Smooth muscle cell of the brain vasculature (primary cell): Measurements from ENCODE around the gene DENND1A.

ENCODE experiments used
- DNase-seq: peaks from one replicate; pipeline ENCODE4 v3.0.0-alpha.2; 2012; ENCODE audit warnings: low read depth, low spot score

The DENND1A gene

DNA sequence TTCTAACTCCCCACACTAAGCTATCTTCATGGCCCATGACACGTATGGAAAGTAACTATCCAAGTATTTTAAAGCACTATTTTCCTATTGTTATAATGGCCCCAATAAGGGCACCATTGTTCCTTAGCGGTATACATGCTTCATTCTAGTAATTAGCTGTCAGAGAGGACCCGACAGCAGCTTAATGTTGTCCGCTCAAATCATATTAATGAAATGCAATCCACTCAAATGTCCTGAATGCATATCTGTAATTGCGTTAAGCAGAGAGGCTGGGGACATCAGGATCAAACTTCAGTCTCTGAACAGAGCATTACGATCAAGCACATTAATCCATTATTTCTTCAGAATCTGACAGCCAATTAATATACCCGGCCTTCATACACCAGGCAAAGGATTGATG lies 434.2 kb downstream of the DENND1A start:
- no peak for DNase-seq

DNA sequence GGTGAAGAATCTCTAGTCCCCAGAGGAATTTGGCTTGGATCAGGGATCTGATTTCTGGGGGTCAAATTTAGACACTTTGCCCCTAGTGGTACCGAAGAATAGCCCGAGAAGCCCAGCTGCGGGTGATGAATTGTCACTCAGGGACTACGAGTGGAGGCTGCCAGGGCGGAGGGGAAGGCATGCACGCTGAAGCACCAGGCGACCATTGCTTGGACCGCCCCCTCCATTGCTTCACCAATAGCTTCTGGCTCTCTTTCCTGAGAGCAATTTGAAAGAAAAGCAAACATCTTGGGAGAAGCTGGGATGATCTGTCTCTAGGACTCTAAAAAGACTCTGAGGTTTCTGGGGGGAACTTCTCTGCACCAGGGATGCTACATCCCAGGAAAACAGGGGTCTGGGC lies 436.3 kb downstream of the DENND1A start:
- DNase-seq = no peak

- no peak for DNase-seq
Measured at GRCh38 chr9:123490688-123491087, 439.2 kb downstream of the DENND1A start.

GRCh38 chr9:123488722-123489321 lies 441.1 kb downstream of the DENND1A start:
- no peak for DNase-seq

GRCh38 chr9:123487944-123488548 lies 441.9 kb downstream of the DENND1A start:
- no peak for DNase-seq

DNA sequence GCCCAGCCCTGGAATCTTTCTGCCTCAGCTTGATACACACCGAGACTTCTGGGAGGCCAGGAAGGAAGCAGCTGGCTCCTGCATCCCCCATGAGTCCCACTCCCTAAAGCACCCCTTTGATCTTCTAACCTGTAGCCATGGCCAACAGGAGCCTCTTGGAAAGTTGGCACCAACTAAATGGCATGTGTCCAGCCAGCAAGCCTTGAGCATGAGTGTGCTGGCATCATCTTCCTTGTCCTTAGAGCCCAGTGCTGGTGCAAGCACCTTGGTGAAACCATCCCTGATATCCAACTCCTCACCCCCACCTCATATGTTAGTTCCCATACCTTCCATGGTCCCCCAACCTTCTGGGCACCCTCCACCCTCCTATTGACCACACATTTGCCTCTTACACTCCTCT lies 443.5 kb downstream of the DENND1A start:
- DNase-seq = no peak

GRCh38 chr9:123485216-123485615 lies 444.7 kb downstream of the DENND1A start:
- no peak for DNase-seq

DNA sequence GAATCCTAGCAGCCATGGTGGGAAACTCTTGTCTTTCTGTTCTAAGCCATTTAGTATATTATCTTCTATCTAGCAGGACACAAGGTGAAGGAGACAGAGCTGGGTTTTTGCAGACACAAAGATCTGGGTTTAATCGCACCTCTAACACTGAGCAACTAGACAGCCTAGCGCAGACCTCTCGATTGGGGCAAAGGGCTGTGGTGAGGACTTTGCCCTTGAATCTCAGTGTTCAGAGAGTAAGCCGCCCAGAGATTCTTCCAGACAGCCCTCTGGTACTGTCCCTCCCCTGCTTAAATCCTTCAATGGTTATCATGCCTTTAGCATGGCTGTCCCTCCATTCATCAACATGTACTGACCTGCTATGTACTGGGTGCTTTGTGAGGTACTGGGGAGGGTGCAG lies 445.8 kb downstream of the DENND1A start:
- DNase-seq = no peak

- DNase-seq = no peak
Measured at GRCh38 chr9:123483191-123483803, 446.6 kb downstream of the DENND1A start.

GRCh38 chr9:123482295-123482968 lies 447.5 kb downstream of the DENND1A start:
- DNase-seq = no peak

DNA sequence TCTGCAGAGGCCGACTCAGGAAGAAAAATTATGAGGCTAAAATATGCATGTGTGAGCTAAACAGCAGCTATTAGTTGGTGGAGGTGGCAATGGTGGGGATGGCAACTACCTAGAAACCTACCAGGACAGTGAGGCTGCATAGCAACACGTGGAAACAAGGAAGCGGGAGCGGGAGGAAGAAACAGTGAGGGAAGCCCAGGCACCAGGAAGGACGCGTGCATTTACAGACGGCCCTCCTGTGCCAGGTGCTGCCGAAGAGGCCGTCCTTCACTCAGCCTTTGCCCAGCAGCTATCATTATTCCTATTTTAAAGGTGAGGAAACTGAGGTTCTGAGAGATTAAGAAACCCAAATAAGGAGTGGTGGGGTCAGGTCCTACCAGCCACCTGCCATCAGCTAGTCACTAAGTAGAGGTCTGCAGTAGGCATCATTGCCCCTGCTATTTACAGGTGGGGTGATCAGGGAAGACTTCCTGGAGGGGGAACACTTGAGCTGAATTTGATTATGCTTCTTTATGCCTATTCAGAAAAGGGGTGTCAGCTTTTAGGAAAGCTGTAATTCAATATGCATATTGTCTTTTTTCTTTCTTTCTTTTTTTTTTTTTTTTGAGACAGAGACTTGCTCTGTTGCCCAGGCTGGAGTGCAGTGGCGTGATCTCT lies 448.6 kb downstream of the DENND1A start:
- DNase-seq = no peak

DNA sequence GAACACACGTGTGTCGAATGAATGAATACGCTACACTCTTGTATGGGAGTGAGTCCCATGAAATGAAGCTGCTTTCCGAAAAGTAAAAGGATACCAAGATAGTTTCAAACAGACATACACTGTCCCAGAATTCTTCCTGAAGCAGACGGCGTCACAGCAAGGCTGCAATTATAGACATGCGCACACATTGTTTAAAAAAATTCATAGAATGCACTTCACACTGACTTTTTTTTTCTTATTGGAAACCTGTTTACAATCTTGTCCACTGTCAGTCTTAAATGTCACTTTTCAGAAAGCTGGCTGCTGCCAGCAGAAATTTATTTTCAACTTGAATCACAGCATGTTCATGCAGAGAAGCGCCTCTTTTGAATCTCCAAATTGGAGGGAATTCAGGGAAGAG lies 449.1 kb downstream of the DENND1A start:
- DNase-seq = no peak

GRCh38 chr9:123480096-123480495 lies 449.8 kb downstream of the DENND1A start:
- no peak for DNase-seq

DNA sequence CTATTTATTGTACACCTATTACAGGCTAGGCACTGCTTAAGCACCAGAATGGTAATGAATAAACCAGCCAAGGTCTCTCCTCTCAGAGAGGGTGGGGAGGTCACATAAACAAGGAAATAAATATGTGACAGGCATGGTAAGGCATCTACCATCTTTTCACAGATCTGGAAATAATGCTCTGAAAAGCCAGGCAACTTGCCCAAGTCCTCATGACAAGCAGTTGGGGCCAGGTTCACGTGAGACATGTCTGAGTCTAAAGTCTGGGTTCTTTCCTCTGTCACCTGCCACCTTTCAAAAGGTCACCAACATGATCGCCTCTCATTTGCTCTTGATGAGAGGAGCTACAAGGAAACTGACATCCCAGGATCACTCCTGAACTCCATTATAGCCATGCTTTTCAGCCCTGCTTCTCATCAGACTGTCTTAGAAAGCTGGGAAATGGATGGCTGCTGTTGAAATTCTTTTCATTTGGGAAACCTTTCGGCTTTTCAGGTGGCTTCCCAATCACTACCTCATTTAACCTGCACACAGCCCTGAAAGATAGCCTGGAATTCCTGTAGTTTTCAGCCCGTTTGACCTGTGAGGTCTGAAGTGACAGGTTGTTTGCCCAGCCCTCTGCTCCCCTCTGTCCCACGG lies 450.8 kb downstream of the DENND1A start:
- no peak for DNase-seq

- DNase-seq = no peak
Measured at GRCh38 chr9:123478160-123478559, 451.8 kb downstream of the DENND1A start.

GRCh38 chr9:123475407-123475806 lies 454.5 kb downstream of the DENND1A start:
- DNase-seq = no peak

GRCh38 chr9:123472862-123473614 lies 456.9 kb downstream of the DENND1A start:
- DNase-seq = no peak

DNA sequence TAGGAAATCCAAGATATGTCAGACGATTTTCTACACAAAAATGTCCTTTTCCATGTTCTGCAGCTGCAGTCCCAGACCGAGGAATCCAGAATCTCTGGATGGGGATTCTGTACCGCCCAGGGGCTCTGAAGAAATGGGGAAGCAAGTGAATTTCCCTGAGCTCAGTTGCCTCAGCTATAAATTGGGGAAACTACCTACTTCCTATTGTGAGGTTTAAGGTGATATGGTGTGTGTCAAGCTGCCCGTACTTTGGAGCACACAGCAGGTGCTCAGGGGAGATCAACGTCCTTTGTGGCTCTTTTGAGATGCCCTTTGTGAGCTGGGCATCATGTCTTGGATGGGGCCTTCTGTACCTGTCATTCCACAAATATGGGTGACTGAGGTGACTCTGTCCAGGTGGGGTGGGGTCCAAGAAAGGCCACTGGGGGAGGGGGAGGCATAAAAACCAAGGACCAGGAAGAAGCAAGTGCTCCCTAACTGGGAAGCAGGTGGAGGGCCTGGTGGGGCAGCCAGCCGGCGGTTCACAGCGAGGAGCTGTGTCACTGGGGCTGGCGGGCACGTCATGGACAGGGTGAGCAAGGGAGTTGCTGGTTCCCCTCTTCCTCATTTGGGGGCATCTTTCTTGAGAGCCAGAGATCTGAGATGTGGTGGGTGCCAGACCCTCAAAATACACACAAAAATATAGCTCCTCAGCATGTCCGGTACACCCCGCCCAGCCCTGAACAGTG lies 457.9 kb downstream of the DENND1A start:
- DNase-seq = no peak

- DNase-seq = no peak
Measured at GRCh38 chr9:123470991-123471770, 458.7 kb downstream of the DENND1A start.
